Measurements from ENCODE around the gene ZNF211. TPM values are rescaled to one million over a fixed set of nuclear protein-coding genes. Genes with fewer than 3 reads are reported as not detected.

Gene ZNF211
- total and polyA plus RNA-seq, 10 donors = 9.5 to 28.4 (median 19.3) TPM

DNA sequence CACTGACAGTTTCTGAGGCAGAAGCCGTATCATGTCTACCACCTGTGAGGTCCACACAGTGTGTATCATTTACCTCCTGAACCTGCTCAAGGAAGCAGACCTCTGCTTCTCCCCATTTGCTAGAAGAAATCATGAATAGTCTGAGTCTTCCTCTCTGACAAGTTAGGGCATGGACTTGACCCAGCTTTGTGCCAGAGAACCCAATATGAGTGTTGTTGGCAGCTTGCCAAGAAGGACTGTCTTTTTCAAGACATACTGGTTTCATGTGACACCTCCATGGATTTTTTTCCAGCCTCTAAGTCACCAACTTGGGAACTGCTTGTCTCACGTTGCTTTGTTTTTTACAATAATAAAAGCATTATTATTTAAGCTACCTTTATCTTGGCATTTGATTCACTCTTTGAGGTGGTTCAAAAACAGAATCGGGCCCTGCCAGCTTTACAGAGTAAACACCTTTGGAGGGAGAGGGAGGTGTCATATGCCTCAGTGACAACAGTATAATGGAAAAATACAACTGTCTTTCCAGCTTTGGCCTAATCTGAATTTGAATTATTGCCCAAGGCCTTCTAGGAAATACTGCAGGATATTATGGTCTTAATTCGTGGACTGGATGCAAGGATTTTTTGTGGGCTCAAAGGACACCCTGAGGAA, 9.6 kb downstream of the ZNF211 start:
- no peaks in the 10 kb centered on the region for H3K27me3 ChIP-seq (replicated peaks in 1 of 7)
- H3K9me3 ChIP-seq = peaks cover 12 to 100% (median 99%) of the 10 kb centered on the region in 8 donors
- no peak for DNase-seq
- H3K4me1 ChIP-seq = no peaks in the 10 kb centered on the region
- WGBS, 5 donors = 81 to 91% (median 90%) methylated on average over 4 of the region's 4 CpGs
- intact Hi-C loops (cut with DNase I; ENCODE audit: low total_unique reads) = no loop called here
- H3K4me3 ChIP-seq = peak overlapping the region in 1 of 8 donors; percentile 10
- peak overlapping the region in 3 of 8 donors; percentile 5 to 69 (median 16) for H3K27ac ChIP-seq
- TF ChIP-seq POLR2A (IDR thresholded peaks at IDR 0.05) (no peak), POLR2AphosphoS5 (IDR thresholded peaks at IDR 0.05) (no peak)
- TF ChIP-seq, protein P1, sequence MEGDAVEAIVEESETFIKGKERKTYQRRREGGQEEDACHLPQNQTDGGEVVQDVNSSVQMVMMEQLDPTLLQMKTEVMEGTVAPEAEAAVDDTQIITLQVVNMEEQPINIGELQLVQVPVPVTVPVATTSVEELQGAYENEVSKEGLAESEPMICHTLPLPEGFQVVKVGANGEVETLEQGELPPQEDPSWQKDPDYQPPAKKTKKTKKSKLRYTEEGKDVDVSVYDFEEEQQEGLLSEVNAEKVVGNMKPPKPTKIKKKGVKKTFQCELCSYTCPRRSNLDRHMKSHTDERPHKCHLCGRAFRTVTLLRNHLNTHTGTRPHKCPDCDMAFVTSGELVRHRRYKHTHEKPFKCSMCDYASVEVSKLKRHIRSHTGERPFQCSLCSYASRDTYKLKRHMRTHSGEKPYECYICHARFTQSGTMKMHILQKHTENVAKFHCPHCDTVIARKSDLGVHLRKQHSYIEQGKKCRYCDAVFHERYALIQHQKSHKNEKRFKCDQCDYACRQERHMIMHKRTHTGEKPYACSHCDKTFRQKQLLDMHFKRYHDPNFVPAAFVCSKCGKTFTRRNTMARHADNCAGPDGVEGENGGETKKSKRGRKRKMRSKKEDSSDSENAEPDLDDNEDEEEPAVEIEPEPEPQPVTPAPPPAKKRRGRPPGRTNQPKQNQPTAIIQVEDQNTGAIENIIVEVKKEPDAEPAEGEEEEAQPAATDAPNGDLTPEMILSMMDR (IDR thresholded peaks at IDR 0.05 in 8 of 11, conservative IDR thresholded peaks at IDR 0.05 in 3 of 11) = no peak
- H3K36me3 ChIP-seq = peaks cover 9 to 61% (median 54%) of the 10 kb centered on the region in 6 donors

DNA sequence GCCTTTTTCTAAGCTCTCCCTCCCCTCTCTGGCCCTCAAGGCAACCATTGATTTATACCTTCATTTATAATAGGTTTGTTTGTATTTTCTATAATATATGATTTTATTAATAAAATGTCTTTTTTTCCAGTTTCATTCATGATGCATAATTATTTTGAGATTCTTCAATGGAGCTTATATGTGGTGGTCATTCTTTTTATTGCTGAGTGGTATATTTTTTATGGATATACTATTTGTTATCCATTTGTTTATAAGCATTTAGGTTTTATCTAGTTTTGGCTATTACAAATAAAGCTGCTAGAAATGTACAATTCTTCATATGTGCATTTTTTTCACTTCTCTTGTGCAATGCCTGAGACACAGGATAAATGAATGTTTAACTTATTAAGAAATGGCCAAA, 10.8 kb downstream of the ZNF211 start:
- Histone ChIP-seq H3K27me3 (replicated peaks in 1 of 7) (no peaks in the 10 kb centered on the region), H3K27ac (peak overlapping the region in 1 of 8 donors; percentile 69), H3K9me3 (peaks cover 9 to 100% (median 95%) of the 10 kb centered on the region in 8 donors), H3K4me1 (no peaks in the 10 kb centered on the region), H3K36me3 (peaks cover 9 to 49% (median 42%) of the 10 kb centered on the region in 6 donors), H3K4me3 (no peak overlapping the region)
- intact Hi-C loops (cut with DNase I; ENCODE audit: low total_unique reads) = no loop called here
- TF ChIP-seq POLR2A (IDR thresholded peaks at IDR 0.05) (no peak), POLR2AphosphoS5 (IDR thresholded peaks at IDR 0.05) (no peak)
- TF ChIP-seq, protein P1 (IDR thresholded peaks at IDR 0.05 in 8 of 11, conservative IDR thresholded peaks at IDR 0.05 in 3 of 11) = no peak
- DNase-seq = no peak

DNA sequence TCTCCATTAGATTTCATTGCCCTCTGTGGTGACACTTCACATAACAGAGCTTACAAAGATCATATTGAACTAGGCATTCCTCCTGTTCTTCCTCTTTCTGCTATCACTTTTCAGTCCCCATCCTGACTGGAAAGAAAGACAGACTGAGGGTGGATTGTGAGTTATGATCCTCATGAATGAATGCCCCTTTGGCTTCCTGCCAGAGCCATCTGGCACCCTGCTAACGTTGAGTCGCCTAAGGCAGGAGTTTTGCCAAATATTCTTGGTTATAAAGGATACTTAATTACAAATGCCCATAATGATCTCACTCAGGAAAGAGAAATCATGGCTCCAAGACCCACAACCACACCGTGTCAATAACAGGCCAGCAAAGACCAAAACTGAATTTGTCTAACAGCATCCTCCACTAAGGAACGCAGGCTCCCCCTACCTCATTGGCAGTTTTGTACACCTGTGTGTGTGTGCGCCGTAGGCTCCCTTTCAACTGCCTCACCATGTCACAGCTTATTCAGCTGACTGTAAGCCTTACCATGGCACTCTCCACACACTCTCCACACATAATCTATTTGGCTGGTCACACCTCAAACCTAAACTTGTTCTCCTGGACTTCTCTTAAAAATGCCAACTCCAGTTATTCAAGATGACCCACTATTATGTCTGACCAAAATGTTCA, 15.5 kb downstream of the ZNF211 start:
- TF ChIP-seq POLR2AphosphoS5 (IDR thresholded peaks at IDR 0.05) (no peak), POLR2A (IDR thresholded peaks at IDR 0.05) (no peak)
- TF ChIP-seq, protein P1 (IDR thresholded peaks at IDR 0.05 in 8 of 11, conservative IDR thresholded peaks at IDR 0.05 in 3 of 11) = no peak
- no peak overlapping the region for H3K4me3 ChIP-seq
- H3K27me3 ChIP-seq (replicated peaks in 1 of 7) = peaks cover 0 to 4% (median 0%) of the 10 kb centered on the region in 7 donors
- intact Hi-C loops (cut with DNase I; ENCODE audit: low total_unique reads) = no loop called here
- 71 to 76% (median 75%) methylated on average over 6 of the region's 6 CpGs for WGBS, 5 donors
- peaks cover 0 to 98% (median 59%) of the 10 kb centered on the region in 8 donors for H3K9me3 ChIP-seq
- H3K36me3 ChIP-seq = peaks cover 0 to 1% (median 0%) of the 10 kb centered on the region in 6 donors
- DNase-seq = no peak
- no peaks in the 10 kb centered on the region for H3K4me1 ChIP-seq
- no peak overlapping the region for H3K27ac ChIP-seq

DNA sequence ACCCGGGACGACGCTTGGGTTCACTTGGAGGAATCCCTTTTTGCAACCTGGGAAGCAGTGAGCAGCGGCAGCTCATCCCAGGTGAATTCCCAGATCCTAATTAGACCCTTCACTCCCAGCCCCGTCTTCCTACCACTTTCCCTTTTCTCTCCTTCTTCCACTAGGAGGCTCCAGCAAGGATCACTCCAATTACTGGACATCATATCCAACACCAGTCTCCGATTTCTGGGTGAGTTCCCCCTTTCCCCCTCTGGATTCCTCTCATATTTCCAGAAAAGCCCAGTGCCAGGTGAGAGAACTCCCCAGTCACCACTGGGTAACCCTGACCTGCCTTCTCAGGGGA, 18.7 kb downstream of the ZNF211 start:
- intact Hi-C loops (cut with DNase I; ENCODE audit: low total_unique reads) = no loop called here
- H3K4me3 ChIP-seq = peak overlapping the region in 2 of 8 donors; percentile 5 to 56
- TF ChIP-seq POLR2A (IDR thresholded peaks at IDR 0.05) (no peak), POLR2AphosphoS5 (IDR thresholded peaks at IDR 0.05) (no peak)
- TF ChIP-seq, protein P1 (IDR thresholded peaks at IDR 0.05 in 8 of 11, conservative IDR thresholded peaks at IDR 0.05 in 3 of 11) = no peak
- 58 to 67% (median 63%) methylated on average over 6 of the region's 6 CpGs for WGBS, 5 donors
- DNase-seq = no peak
- no peaks in the 10 kb centered on the region for H3K4me1 ChIP-seq
- peaks cover 0 to 11% (median 0%) of the 10 kb centered on the region in 7 donors for H3K27me3 ChIP-seq (replicated peaks in 1 of 7)
- H3K9me3 ChIP-seq = peaks cover 0 to 97% (median 34%) of the 10 kb centered on the region in 8 donors
- H3K36me3 ChIP-seq = no peaks in the 10 kb centered on the region
- H3K27ac ChIP-seq = peak overlapping the region in 2 of 8 donors; percentile 31 to 48
